Loucy (cell line): ENCODE results near the gene TRIM41.

Experiments
- H2AFZ ChIP-seq: fragments of 200-600 bp; sonication (generic); 2 replicates; pipeline ENCODE4 v1.6.0; 2016; ENCODE audit warnings: antibody characterized with exemption, mild to moderate bottlenecking, low read length, moderate library complexity
- H3F3A ChIP-seq: fragments of 200-600 bp; 2 replicates; pipeline ENCODE4 v1.6.0; 2016; ENCODE audit warnings: antibody characterized with exemption, low read depth, mild to moderate bottlenecking
- H3K27me3 ChIP-seq: fragments of 200-600 bp; sonication (generic); 2 replicates; pipeline ENCODE4 v1.6.1; 2014; ENCODE audit warnings: low read length, mild to moderate bottlenecking; ENCODE audit not compliant: insufficient read depth, poor library complexity, severe bottlenecking
- H3K36me3 ChIP-seq: fragments of 200-600 bp; sonication (generic); 2 replicates; pipeline ENCODE4 v1.6.1; 2016; ENCODE audit warnings: low read length; ENCODE audit not compliant: insufficient read depth
- H3K4me1 ChIP-seq: fragments of 200-600 bp; sonication (generic); 2 replicates; pipeline ENCODE4 v1.5.1; 2014; ENCODE audit warnings: low read length, mild to moderate bottlenecking; ENCODE audit not compliant: insufficient read depth, poor library complexity, severe bottlenecking
- H3K4me2 ChIP-seq: fragments of 200-600 bp; sonication (generic); 2 replicates; pipeline ENCODE4 v1.6.0; 2014; ENCODE audit warnings: antibody characterized with exemption, low read length, low read depth, mild to moderate bottlenecking; ENCODE audit not compliant: poor library complexity, severe bottlenecking
- H3K4me3 ChIP-seq: fragments of 200-600 bp; sonication (generic); 2 replicates; pipeline ENCODE4 v1.5.1; 2014; ENCODE audit warnings: low read length, mild to moderate bottlenecking, mixed read lengths; ENCODE audit not compliant: poor library complexity, severe bottlenecking
- H3K79me2 ChIP-seq: fragments of 200-600 bp; sonication (generic); 2 replicates; pipeline ENCODE4 v1.6.1; 2014; ENCODE audit warnings: low read length; ENCODE audit not compliant: insufficient read depth
- H3K9ac ChIP-seq: fragments of 200-600 bp; sonication (generic); 2 replicates; pipeline ENCODE4 v1.6.0; 2014; ENCODE audit warnings: mild to moderate bottlenecking, low read depth, low read length, moderate library complexity; ENCODE audit not compliant: poor library complexity, severe bottlenecking
- H3K9me2 ChIP-seq: fragments of 200-600 bp; sonication (generic); replicated peaks from 2 replicates; pipeline ENCODE4 v1.6.1; 2016; ENCODE audit warnings: low read depth, low read length, mixed read lengths
- H3K9me3 ChIP-seq: fragments of 200-600 bp; sonication (generic); 2 replicates; pipeline ENCODE4 v1.6.1; 2014; ENCODE audit warnings: mild to moderate bottlenecking, antibody characterized with exemption, low read length, low read depth; ENCODE audit not compliant: insufficient read depth
- H4K20me1 ChIP-seq: fragments of 200-600 bp; sonication (generic); 2 replicates; pipeline ENCODE4 v1.6.0; 2014; ENCODE audit warnings: antibody characterized with exemption, low read length, mild to moderate bottlenecking; ENCODE audit not compliant: insufficient read depth, poor library complexity, severe bottlenecking
- EZH2phosphoT487 ChIP-seq: fragments of 200-600 bp; IDR thresholded peaks from 2 replicates; pipeline ENCODE4 v1.6.1; 2018; ENCODE audit warnings: antibody characterized with exemption, mild to moderate bottlenecking, moderate library complexity, borderline replicate concordance
- TF ChIP-seq, protein P1 (sequence below): fragments of 200-600 bp; sonication (generic); conservative IDR thresholded peaks from 2 replicates; pipeline ENCODE4 v1.5.1; 2014; ENCODE audit warnings: mild to moderate bottlenecking, antibody characterized with exemption, low read length

TRIM41 gene

DNA sequence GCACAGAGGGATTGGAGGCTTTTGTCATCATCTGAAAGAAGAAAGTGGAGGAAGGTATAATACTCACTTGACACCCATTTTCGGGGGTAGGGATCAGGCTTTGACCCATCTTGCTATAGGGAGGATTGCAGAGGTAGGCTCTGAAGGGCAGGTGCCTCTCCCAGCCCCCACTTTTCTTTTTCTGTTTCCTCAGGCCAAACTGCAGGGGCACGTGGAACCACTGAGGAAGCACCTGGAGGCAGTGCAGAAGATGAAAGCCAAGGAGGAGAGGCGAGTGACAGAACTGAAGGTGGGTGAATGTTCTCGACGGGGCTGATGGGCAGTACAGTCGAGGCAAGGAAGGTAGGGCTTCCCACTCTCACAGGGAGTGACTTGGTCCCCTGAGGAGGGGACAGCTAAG, 7.5 kb downstream of the TRIM41 start:
- H4K20me1 ChIP-seq: no peaks in the 10 kb centered on the region
- H3K27me3 ChIP-seq: no peaks in the 10 kb centered on the region
- H2AFZ ChIP-seq: no peak overlapping the region
- TF ChIP-seq EZH2phosphoT487: no peak
- TF ChIP-seq, protein P1, sequence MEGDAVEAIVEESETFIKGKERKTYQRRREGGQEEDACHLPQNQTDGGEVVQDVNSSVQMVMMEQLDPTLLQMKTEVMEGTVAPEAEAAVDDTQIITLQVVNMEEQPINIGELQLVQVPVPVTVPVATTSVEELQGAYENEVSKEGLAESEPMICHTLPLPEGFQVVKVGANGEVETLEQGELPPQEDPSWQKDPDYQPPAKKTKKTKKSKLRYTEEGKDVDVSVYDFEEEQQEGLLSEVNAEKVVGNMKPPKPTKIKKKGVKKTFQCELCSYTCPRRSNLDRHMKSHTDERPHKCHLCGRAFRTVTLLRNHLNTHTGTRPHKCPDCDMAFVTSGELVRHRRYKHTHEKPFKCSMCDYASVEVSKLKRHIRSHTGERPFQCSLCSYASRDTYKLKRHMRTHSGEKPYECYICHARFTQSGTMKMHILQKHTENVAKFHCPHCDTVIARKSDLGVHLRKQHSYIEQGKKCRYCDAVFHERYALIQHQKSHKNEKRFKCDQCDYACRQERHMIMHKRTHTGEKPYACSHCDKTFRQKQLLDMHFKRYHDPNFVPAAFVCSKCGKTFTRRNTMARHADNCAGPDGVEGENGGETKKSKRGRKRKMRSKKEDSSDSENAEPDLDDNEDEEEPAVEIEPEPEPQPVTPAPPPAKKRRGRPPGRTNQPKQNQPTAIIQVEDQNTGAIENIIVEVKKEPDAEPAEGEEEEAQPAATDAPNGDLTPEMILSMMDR: no peak
- peaks cover 10% of the 10 kb centered on the region for H3K4me1 ChIP-seq
- H3K9me2 ChIP-seq: no peaks in the 10 kb centered on the region
- peaks cover 4% of the 10 kb centered on the region; the same call in 1 of the 2 replicates for H3K79me2 ChIP-seq
- H3K4me3 ChIP-seq: no peak overlapping the region
- no peaks in the 10 kb centered on the region; the same call in 1 of the 2 replicates for H3K36me3 ChIP-seq
- no peak overlapping the region for H3K9ac ChIP-seq
- H3F3A ChIP-seq: no peaks in the 10 kb centered on the region
- no peaks in the 10 kb centered on the region for H3K9me3 ChIP-seq
- no peak overlapping the region for H3K4me2 ChIP-seq

DNA sequence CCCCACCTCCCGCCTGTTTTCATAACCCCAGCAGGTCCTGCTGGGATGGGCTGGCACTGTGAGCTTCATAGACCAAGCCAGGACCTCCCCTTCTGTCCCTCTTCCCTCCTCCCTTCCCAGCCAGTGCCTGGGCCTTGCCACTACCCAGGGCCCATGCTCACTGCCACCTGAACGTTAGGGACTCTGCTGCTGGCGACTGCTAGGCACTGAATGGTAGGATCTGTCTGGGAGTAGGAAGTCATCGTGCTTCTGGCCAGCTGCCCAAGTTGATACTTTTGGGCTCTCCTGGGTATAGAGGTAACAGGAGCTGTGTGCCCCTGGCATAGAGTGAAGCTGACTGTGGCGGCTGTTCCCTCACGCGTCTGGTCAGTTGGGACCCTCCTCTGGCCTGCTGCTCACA, 8.4 kb downstream of the TRIM41 start:
- H3K9ac ChIP-seq: no peak overlapping the region
- H3K79me2 ChIP-seq: peaks cover 4% of the 10 kb centered on the region; the same call in 1 of the 2 replicates
- H3K4me1 ChIP-seq: peaks cover 8% of the 10 kb centered on the region
- peaks cover 8% of the 10 kb centered on the region; the same call in 1 of the 2 replicates for H3K36me3 ChIP-seq
- no peaks in the 10 kb centered on the region for H3K27me3 ChIP-seq
- TF ChIP-seq EZH2phosphoT487: no peak
- TF ChIP-seq, protein P1: no peak
- H2AFZ ChIP-seq: no peak overlapping the region
- no peaks in the 10 kb centered on the region for H3K9me2 ChIP-seq
- H4K20me1 ChIP-seq: peaks cover 3% of the 10 kb centered on the region
- no peaks in the 10 kb centered on the region for H3K9me3 ChIP-seq
- no peak overlapping the region for H3K4me2 ChIP-seq
- H3K4me3 ChIP-seq: no peak overlapping the region
- no peaks in the 10 kb centered on the region for H3F3A ChIP-seq

DNA sequence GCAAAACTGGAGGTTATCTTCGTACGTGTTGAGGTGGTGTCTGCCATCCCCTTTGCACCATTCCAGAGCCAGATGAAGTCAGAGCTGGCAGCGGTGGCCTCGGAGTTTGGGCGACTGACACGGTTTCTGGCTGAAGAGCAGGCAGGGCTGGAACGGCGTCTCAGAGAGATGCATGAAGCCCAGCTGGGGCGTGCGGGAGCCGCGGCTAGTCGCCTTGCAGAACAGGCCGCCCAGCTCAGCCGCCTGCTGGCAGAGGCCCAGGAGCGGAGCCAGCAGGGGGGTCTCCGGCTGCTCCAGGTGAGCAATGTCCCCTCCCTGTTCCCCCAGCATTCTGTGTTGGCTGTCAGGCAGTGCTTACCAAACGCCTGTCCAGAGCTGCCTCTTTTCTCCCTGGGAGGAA, 9.5 kb downstream of the TRIM41 start:
- Histone ChIP-seq H3K79me2 (peaks cover 12% of the 10 kb centered on the region), H3F3A (no peaks in the 10 kb centered on the region), H3K4me3 (no peak overlapping the region), H4K20me1 (peaks cover 15% of the 10 kb centered on the region), H3K27me3 (no peaks in the 10 kb centered on the region), H3K4me1 (peaks cover 11% of the 10 kb centered on the region), H3K9me2 (no peaks in the 10 kb centered on the region), H3K4me2 (no peak overlapping the region), H3K36me3 (peaks cover 19% of the 10 kb centered on the region; the same call in 1 of the 2 replicates), H2AFZ (no peak overlapping the region), H3K9ac (no peak overlapping the region), H3K9me3 (no peaks in the 10 kb centered on the region)
- no peak for TF ChIP-seq EZH2phosphoT487
- TF ChIP-seq, protein P1: no peak
